HFF-Myc (cell line): ENCODE results near the gene MEI4.
"Not testable (repeated sequence)": the region's sequence is repeated elsewhere in the genome, so short reads cannot be mapped to it uniquely, and the experiment has no call there.

Experiments
- DNase-seq: peaks from one replicate; pipeline ENCODE4 v3.0.0-alpha.2; 2011; ENCODE audit warnings: low read depth; ENCODE audit errors: extremely low read depth
- H3K4me3 ChIP-seq: replicated peaks from 2 replicates; pipeline ENCODE4 v1.5.1; 2011; ENCODE audit warnings: low read depth, mild to moderate bottlenecking, control low read depth, low read length
- CTCF ChIP-seq: IDR thresholded peaks from 2 replicates; pipeline ENCODE4 v1.5.1; 2012; ENCODE audit warnings: mild to moderate bottlenecking, low read depth, low read length, control low read depth; ENCODE audit errors: missing control alignments

MEI4 gene

GRCh38 chr6:77674211-77674610 is 21.4 kb downstream of the MEI4 start:
- no peak for TF ChIP-seq CTCF
- H3K4me3 ChIP-seq = no peak overlapping the region
- DNase-seq = no peak

- DNase-seq = no peak
- H3K4me3 ChIP-seq = no peak overlapping the region
- no peak for TF ChIP-seq CTCF
Observed at GRCh38 chr6:77678048-77678447, 25.2 kb downstream of the MEI4 start.

DNA sequence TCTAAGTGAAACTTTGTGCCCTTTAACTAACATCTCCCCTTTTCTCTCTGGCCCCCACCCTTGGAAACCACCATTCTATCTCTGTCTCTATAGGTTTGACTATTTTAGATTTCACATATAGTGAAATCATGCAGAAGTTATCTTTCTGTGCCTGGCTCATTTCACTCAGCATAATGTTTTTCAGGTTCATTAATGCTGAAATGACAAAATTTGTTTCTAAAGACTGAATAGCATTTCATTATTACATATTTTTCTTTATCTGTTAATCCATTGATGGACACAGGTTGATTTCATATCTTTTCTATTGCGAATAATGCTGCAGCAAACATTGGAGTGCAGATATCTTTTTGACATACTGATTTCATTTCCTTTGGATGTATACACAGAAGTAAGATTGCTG is 30.7 kb downstream of the MEI4 start:
- H3K4me3 ChIP-seq = no peak overlapping the region
- no peak for TF ChIP-seq CTCF
- no peak for DNase-seq

GRCh38 chr6:77686931-77687330 is 34.1 kb downstream of the MEI4 start:
- H3K4me3 ChIP-seq = no peak overlapping the region
- DNase-seq = no peak
- no peak for TF ChIP-seq CTCF

- no peak overlapping the region for H3K4me3 ChIP-seq
- no peak for DNase-seq
- TF ChIP-seq CTCF = no peak
Observed at GRCh38 chr6:77688649-77689048, 35.8 kb downstream of the MEI4 start.

DNA sequence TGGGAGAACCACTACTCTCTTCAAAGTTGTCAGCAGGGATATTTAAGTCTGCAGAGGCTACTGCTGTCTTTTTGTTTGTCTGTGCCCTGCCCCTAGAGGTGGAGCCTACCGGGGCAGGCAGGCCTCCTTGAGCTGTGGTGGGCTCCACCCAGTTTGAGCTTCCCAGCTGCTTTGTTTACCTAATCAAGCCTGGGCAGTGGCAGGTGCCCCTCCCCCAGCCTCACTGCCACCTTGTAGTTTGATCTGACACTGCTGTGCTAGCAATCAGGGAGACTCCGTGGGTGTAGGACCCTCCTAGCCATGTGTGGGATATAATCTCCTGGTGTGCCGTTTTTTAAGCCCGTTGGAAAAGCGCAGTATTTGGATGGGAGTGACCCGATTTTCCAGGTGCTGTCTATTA is 47.3 kb downstream of the MEI4 start:
- not testable (repeated sequence) for DNase-seq, H3K4me3 ChIP-seq

GRCh38 chr6:77707603-77708002 is 54.8 kb downstream of the MEI4 start:
- no peak overlapping the region for H3K4me3 ChIP-seq
- no peak for DNase-seq
- TF ChIP-seq CTCF = no peak
